ENCODE data around the gene FHOD3. TPM values are rescaled to one million over a fixed set of nuclear protein-coding genes. Genes with fewer than 3 reads are reported as not detected.

Gene FHOD3
- total RNA-seq, 1 donor from 2014 or later = 2.5 TPM

DNA sequence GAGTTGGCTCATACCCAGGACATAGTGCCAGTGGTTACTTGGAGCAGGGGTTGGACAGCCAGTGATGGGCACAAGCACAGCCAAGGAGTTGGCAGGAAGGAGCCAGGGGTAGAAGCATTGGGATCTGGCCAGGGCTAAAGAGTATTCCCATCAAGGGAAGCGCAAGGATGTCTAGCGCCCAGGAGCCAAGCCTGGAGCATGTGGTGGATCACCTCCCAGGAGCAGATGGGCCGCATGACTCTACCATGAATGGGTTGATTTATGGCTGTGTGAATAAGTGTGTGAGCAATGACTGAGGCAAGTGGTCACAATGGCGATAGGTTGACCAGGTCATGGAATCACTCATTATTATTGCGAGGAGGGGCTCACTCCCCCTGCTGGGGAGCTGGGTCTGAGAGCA, 111.1 kb downstream of the FHOD3 start:
- Histone ChIP-seq H3K36me3 (no peaks in the 10 kb centered on the region), H3K4me3 (no peak overlapping the region), H3K9me3 (no peaks in the 10 kb centered on the region), H3K27ac (no peak overlapping the region), H3K4me1 (no peaks in the 10 kb centered on the region), H3K27me3 (ENCODE audit: low read depth) (no peaks in the 10 kb centered on the region)
- intact Hi-C loops (cut with DNase I) = no loop called here
- DNase-seq (no peak), ATAC-seq (peak in 1 of 2 donors; percentile 23)
- TF ChIP-seq, protein P1, sequence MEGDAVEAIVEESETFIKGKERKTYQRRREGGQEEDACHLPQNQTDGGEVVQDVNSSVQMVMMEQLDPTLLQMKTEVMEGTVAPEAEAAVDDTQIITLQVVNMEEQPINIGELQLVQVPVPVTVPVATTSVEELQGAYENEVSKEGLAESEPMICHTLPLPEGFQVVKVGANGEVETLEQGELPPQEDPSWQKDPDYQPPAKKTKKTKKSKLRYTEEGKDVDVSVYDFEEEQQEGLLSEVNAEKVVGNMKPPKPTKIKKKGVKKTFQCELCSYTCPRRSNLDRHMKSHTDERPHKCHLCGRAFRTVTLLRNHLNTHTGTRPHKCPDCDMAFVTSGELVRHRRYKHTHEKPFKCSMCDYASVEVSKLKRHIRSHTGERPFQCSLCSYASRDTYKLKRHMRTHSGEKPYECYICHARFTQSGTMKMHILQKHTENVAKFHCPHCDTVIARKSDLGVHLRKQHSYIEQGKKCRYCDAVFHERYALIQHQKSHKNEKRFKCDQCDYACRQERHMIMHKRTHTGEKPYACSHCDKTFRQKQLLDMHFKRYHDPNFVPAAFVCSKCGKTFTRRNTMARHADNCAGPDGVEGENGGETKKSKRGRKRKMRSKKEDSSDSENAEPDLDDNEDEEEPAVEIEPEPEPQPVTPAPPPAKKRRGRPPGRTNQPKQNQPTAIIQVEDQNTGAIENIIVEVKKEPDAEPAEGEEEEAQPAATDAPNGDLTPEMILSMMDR (IDR thresholded peaks at IDR 0.05) = no peak

DNA sequence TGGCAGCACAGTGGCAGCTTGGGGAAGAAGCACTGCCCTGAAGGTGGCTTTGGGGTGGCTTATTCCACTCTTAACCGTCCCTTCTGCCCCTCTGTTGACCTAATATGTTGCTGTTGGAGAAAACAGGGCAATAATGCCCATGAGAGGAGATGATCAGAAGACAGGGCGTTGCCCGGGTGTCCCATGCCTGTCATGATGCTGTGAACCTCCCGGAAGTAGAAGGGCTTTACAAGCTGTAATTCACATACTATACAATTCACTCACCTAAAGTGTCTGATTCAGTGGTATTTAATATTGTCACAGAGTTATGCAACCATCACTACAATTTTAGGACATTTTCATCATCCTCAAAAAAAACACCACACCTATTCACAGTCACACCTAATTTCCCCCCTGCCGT, 112.3 kb downstream of the FHOD3 start:
- no peaks in the 10 kb centered on the region for H3K9me3 ChIP-seq
- H3K36me3 ChIP-seq = no peaks in the 10 kb centered on the region
- TF ChIP-seq, protein P1 (IDR thresholded peaks at IDR 0.05) = no peak
- DNase-seq (no peak), ATAC-seq (no peak)
- no peaks in the 10 kb centered on the region for H3K4me1 ChIP-seq
- H3K27me3 ChIP-seq (ENCODE audit: low read depth) = no peaks in the 10 kb centered on the region
- H3K4me3 ChIP-seq = no peak overlapping the region
- no peak overlapping the region for H3K27ac ChIP-seq
- intact Hi-C loops (cut with DNase I) = no loop called here

DNA sequence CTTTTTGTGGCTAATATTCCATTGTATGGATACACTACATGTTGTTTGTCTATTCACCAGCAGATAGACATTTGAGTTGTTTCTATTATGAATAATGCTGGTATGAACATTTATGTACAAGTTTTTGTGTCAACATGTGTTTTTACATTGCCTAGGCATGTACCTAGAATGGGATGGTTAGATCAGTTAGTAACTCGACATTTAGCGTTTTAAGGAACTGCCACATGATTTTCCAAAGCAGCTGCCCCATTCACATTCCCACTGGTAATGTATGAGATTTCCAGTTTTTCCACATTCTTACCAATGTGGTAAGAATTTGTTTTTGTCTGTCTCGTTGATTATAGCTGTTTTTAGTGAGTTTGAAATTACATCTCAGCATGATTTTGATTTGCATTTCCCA, 112.8 kb downstream of the FHOD3 start:
- H3K4me3 ChIP-seq = no peak overlapping the region
- ATAC-seq (no peak), DNase-seq (no peak)

DNA sequence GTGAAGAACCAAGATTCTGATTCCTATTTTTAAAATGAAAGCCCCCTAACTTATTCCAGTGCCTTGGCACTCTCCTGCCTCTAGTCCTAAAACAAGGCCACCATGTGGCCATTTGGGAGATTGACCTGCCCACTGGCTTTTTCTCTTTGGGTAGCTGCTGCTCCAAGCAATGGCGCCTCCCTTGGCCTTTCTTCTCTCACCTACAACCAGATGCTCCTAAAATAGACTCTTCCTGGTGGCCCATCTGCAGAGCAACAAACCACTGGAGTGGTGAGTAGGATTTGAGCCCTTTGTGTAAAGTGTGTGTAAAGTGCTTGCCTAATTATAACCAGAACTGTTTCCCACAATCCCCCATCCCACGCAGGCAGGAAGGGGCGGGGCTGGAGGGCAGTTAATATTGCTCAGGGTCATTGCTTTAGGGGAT, 114.2 kb downstream of the FHOD3 start:
- ATAC-seq (no peak), DNase-seq (no peak)
- intact Hi-C loops (cut with DNase I) = no loop called here

More for the DNA sequence above, 112.8 kb downstream of the FHOD3 start:
- Histone ChIP-seq H3K27ac (no peak overlapping the region), H3K27me3 (ENCODE audit: low read depth) (no peaks in the 10 kb centered on the region), H3K4me1 (no peaks in the 10 kb centered on the region), H3K9me3 (no peaks in the 10 kb centered on the region), H3K36me3 (no peaks in the 10 kb centered on the region)
- intact Hi-C loops (cut with DNase I) = no loop called here
- TF ChIP-seq, protein P1 (IDR thresholded peaks at IDR 0.05) = no peak

DNA sequence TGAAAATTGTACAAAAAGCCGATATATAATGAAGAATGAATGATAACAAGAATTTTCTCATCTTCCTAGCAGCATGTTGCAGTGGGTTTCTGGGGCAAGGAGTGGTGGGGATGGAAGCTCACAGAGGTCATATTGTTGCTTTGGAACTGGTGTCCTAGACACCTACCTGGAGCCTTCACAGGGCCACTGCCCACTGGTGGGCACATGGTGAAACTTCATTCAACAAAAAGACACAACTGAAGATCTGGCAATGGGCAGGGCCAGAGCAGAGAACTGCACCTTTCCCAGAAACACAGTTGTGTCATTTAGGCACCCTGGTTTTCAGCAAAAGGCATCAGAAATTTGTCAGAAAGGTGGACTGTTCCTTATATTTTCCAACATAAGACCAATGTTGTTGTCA, 115.3 kb downstream of the FHOD3 start:
- Histone ChIP-seq H3K27me3 (ENCODE audit: low read depth) (no peaks in the 10 kb centered on the region), H3K4me1 (no peaks in the 10 kb centered on the region), H3K9me3 (no peaks in the 10 kb centered on the region), H3K27ac (no peak overlapping the region), H3K36me3 (no peaks in the 10 kb centered on the region), H3K4me3 (no peak overlapping the region)
- DNase-seq (no peak), ATAC-seq (no peak)
- TF ChIP-seq, protein P1 (IDR thresholded peaks at IDR 0.05) = no peak
- intact Hi-C loops (cut with DNase I) = no loop called here

More for the DNA sequence above, 114.2 kb downstream of the FHOD3 start:
- Histone ChIP-seq H3K27me3 (ENCODE audit: low read depth) (no peaks in the 10 kb centered on the region), H3K4me3 (no peak overlapping the region), H3K9me3 (no peaks in the 10 kb centered on the region), H3K27ac (no peak overlapping the region), H3K36me3 (no peaks in the 10 kb centered on the region), H3K4me1 (no peaks in the 10 kb centered on the region)
- TF ChIP-seq, protein P1 (IDR thresholded peaks at IDR 0.05) = no peak

DNA sequence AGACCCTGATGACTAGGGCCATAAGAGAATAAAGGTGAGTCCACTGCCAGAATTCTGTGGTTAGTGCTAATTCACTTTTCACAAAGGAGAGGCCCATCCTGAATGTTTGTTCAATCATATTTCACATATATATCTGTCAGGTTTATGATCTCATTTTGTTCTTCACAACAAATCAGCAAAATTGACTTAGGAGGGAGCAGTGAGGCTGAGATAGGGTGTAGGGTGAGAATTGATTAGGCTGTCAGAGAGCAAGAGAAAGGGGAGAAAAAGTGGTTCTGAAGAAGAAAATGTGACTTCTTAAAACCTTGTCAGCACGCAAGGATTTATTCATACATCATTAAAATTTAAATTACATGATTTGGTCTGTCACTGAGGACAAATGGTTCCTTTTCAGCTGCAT, 117.7 kb downstream of the FHOD3 start:
- H3K4me1 ChIP-seq = peaks cover 8% of the 10 kb centered on the region
- no peaks in the 10 kb centered on the region for H3K27me3 ChIP-seq (ENCODE audit: low read depth)
- DNase-seq (no peak), ATAC-seq (no peak)
- H3K27ac ChIP-seq = no peak overlapping the region
- TF ChIP-seq, protein P1 (IDR thresholded peaks at IDR 0.05) = no peak
- no peak overlapping the region for H3K4me3 ChIP-seq
- intact Hi-C loops (cut with DNase I) = no loop called here
- no peaks in the 10 kb centered on the region for H3K36me3 ChIP-seq
- no peaks in the 10 kb centered on the region for H3K9me3 ChIP-seq

All from lower lobe of right lung (tissue), 2 donors.